22Rv1 (cell line): ENCODE results near the gene FCER1G.

Experiments
- ZFX ChIP-seq: fragments of 450-650 bp; IDR thresholded peaks from 2 replicates; pipeline ENCODE4 v1.6.1; 2017; ENCODE audit warnings: antibody characterized with exemption, borderline replicate concordance
- TF ChIP-seq, protein P1 (sequence below): fragments of 450-650 bp; IDR thresholded peaks from 2 replicates; pipeline ENCODE4 v1.5.1; 2017; ENCODE audit warnings: mild to moderate bottlenecking

- TF ChIP-seq ZFX: no peak
- TF ChIP-seq, protein P1, sequence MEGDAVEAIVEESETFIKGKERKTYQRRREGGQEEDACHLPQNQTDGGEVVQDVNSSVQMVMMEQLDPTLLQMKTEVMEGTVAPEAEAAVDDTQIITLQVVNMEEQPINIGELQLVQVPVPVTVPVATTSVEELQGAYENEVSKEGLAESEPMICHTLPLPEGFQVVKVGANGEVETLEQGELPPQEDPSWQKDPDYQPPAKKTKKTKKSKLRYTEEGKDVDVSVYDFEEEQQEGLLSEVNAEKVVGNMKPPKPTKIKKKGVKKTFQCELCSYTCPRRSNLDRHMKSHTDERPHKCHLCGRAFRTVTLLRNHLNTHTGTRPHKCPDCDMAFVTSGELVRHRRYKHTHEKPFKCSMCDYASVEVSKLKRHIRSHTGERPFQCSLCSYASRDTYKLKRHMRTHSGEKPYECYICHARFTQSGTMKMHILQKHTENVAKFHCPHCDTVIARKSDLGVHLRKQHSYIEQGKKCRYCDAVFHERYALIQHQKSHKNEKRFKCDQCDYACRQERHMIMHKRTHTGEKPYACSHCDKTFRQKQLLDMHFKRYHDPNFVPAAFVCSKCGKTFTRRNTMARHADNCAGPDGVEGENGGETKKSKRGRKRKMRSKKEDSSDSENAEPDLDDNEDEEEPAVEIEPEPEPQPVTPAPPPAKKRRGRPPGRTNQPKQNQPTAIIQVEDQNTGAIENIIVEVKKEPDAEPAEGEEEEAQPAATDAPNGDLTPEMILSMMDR: no peak
Observed at GRCh38 chr1:161223805-161224694, 9.0 kb downstream of the FCER1G start.
